ENCODE data around the gene MTX1. TPM values are rescaled to one million over a fixed set of nuclear protein-coding genes. Genes with fewer than 3 reads are reported as not detected.

MTX1 gene
- total and polyA plus RNA-seq, 9 of the 15 experiments (the other 6 are each of a cell fraction or from before 2014, with no cell fraction given) = 29.1 to 98.4 (median 66.9) TPM

DNA sequence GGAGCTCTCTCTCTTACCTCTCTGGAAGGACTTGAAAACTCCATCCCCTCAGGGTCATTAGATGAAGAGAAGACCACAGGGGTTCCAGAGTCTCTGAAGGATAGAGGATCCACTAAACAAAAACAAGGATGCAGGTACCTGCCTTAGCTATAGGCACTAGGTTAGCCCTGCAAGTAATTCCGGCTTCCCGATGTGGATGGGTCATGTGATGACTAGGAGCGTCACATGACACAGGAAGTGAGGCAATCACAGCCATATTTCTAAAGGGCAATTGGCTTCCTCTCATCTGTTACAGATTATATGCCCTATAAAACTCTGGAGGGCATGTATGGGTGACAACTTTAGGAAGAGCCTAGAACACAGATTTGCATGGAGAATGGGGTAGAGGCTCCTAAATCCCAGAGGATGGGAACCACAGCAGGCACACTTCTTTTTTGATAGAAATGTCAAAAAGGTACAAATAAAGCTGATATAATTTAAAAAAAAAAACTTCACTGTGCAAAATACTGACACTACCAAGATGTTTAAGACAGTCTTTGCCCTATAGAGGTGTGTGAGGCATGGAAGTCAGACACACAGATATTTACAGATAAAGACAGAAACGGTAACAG lies 32.7 kb downstream of the MTX1 start (continued):
- peak; percentile 88 to 99 (median 98) for TF ChIP-seq YY1 (IDR thresholded peaks at IDR 0.05; ENCODE audit: borderline replicate concordance in 1 of 3, control insufficient read depth in 1 of 3, extremely low read depth in 1 of 3, insufficient read depth in 3 of 3, insufficient read length in 1 of 3, insufficient replicate concordance in 2 of 3, low read depth in 1 of 3, low read length in 2 of 3)
- TF ChIP-seq NFRKB (IDR thresholded peaks at IDR 0.05; ENCODE audit: low read depth) = peak; percentile 64; the same call in 1 of the 2 replicates
- no peak for TF ChIP-seq HIVEP1 (CRISPR knock-in tag; IDR thresholded peaks at IDR 0.05)
- no peak for TF ChIP-seq XRCC5 (IDR thresholded peaks at IDR 0.05; ENCODE audit: low read depth, low read length)
- TF ChIP-seq, protein P1, sequence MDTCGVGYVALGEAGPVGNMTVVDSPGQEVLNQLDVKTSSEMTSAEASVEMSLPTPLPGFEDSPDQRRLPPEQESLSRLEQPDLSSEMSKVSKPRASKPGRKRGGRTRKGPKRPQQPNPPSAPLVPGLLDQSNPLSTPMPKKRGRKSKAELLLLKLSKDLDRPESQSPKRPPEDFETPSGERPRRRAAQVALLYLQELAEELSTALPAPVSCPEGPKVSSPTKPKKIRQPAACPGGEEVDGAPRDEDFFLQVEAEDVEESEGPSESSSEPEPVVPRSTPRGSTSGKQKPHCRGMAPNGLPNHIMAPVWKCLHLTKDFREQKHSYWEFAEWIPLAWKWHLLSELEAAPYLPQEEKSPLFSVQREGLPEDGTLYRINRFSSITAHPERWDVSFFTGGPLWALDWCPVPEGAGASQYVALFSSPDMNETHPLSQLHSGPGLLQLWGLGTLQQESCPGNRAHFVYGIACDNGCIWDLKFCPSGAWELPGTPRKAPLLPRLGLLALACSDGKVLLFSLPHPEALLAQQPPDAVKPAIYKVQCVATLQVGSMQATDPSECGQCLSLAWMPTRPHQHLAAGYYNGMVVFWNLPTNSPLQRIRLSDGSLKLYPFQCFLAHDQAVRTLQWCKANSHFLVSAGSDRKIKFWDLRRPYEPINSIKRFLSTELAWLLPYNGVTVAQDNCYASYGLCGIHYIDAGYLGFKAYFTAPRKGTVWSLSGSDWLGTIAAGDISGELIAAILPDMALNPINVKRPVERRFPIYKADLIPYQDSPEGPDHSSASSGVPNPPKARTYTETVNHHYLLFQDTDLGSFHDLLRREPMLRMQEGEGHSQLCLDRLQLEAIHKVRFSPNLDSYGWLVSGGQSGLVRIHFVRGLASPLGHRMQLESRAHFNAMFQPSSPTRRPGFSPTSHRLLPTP (IDR thresholded peaks at IDR 0.05; ENCODE audit: borderline replicate concordance, extremely low read depth, insufficient read length) = no peak
- peak; percentile 98 for TF ChIP-seq TOE1 (IDR thresholded peaks at IDR 0.05; ENCODE audit: borderline replicate concordance)
- TF ChIP-seq TOE1 (CRISPR knock-in tag; IDR thresholded peaks at IDR 0.05; ENCODE audit: borderline replicate concordance, low read depth) = no peak
- peak; percentile 71 for TF ChIP-seq ETV1 (tag; conservative IDR thresholded peaks at IDR 0.05; ENCODE audit: low read depth)
- TF ChIP-seq KDM4B (IDR thresholded peaks at IDR 0.05; ENCODE audit: borderline replicate concordance in 2 of 2, low read depth in 1 of 2) = peak in 1 of 2 experiments; percentile 72; a peak in 1 of 4 replicates
- TF ChIP-seq SIX5 (IDR thresholded peaks at IDR 0.05; ENCODE audit: borderline replicate concordance in 1 of 2, insufficient read depth in 1 of 2, low read depth in 1 of 2, low read length in 2 of 2) = peak; percentile 75 to 85
- 0 out of 2 replicates have a peak, but pooled peaks have one; percentile 38 for TF ChIP-seq ELF4 (CRISPR knock-in tag; IDR thresholded peaks at IDR 0.05)
- TF ChIP-seq NCOA4 (IDR thresholded peaks at IDR 0.05; ENCODE audit: partially characterized antibody) = no peak
- no peak for TF ChIP-seq LCOR (CRISPR knock-in tag; IDR thresholded peaks at IDR 0.05)
- peak; percentile 71 for TF ChIP-seq ZNF384 (IDR thresholded peaks at IDR 0.05; ENCODE audit: low read depth, low read length)
- TF ChIP-seq, protein P2, sequence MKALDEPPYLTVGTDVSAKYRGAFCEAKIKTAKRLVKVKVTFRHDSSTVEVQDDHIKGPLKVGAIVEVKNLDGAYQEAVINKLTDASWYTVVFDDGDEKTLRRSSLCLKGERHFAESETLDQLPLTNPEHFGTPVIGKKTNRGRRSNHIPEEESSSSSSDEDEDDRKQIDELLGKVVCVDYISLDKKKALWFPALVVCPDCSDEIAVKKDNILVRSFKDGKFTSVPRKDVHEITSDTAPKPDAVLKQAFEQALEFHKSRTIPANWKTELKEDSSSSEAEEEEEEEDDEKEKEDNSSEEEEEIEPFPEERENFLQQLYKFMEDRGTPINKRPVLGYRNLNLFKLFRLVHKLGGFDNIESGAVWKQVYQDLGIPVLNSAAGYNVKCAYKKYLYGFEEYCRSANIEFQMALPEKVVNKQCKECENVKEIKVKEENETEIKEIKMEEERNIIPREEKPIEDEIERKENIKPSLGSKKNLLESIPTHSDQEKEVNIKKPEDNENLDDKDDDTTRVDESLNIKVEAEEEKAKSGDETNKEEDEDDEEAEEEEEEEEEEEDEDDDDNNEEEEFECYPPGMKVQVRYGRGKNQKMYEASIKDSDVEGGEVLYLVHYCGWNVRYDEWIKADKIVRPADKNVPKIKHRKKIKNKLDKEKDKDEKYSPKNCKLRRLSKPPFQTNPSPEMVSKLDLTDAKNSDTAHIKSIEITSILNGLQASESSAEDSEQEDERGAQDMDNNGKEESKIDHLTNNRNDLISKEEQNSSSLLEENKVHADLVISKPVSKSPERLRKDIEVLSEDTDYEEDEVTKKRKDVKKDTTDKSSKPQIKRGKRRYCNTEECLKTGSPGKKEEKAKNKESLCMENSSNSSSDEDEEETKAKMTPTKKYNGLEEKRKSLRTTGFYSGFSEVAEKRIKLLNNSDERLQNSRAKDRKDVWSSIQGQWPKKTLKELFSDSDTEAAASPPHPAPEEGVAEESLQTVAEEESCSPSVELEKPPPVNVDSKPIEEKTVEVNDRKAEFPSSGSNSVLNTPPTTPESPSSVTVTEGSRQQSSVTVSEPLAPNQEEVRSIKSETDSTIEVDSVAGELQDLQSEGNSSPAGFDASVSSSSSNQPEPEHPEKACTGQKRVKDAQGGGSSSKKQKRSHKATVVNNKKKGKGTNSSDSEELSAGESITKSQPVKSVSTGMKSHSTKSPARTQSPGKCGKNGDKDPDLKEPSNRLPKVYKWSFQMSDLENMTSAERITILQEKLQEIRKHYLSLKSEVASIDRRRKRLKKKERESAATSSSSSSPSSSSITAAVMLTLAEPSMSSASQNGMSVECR (CRISPR knock-in tag; IDR thresholded peaks at IDR 0.05) = peak; percentile 88
- peak; percentile 88 for TF ChIP-seq CEBPB (tag; IDR thresholded peaks at IDR 0.05)
- no peak for TF ChIP-seq HLTF (IDR thresholded peaks at IDR 0.05)

Measured in K562 (cell line).